Hepatocyte (in vitro differentiated cells): ENCODE data around the gene AGBL3.

Source experiments
- EZH2 ChIP-seq: fragments of 200-600 bp; sonication (generic); IDR thresholded peaks from 2 replicates; pipeline ENCODE4 v1.6.1; 2016; ENCODE audit warnings: antibody characterized with exemption, mild to moderate bottlenecking, borderline replicate concordance
- EZH2phosphoT487 ChIP-seq: fragments of 200-600 bp; sonication (generic); IDR thresholded peaks from one replicate; pipeline ENCODE4 v1.6.1; 2018; ENCODE audit warnings: antibody characterized with exemption, mild to moderate bottlenecking, low read depth, moderate library complexity; ENCODE audit not compliant: unreplicated experiment, severe bottlenecking
- TF ChIP-seq, protein P1 (sequence below): fragments of 200-600 bp; sonication (generic); IDR thresholded peaks from 2 replicates; pipeline ENCODE4 v1.5.1; 2016; ENCODE audit warnings: antibody characterized with exemption, mild to moderate bottlenecking; ENCODE audit not compliant: poor library complexity

DNA sequence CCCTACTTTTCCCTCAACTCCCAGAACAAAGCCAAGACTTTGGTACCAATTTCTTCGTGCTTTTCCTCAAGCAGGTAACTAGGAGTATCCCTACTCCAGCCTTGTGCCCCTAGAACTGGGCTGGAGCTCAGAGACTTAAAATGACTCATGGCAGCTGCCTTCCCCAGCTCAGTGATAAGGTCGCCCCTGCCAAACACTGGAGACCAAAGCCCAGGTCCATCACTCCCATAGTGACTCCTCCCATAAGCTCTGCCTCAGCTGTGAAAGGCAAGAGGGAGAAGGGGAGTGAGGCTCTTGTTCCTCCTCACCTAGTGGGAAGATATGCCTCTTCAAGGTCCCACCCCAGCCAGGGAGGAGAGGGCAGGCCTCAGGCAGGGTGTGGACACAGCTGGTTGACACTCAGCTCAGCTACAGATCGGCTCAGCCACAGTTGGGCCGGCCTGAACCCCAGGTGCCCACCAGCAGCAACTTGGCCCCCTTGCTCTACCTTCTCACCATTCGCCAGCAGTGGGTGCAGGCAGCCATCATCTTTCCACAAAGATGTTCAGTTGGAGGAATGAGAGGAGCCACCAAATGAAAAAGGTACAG lies 198.0 kb downstream of the AGBL3 start:
- TF ChIP-seq, protein P1, sequence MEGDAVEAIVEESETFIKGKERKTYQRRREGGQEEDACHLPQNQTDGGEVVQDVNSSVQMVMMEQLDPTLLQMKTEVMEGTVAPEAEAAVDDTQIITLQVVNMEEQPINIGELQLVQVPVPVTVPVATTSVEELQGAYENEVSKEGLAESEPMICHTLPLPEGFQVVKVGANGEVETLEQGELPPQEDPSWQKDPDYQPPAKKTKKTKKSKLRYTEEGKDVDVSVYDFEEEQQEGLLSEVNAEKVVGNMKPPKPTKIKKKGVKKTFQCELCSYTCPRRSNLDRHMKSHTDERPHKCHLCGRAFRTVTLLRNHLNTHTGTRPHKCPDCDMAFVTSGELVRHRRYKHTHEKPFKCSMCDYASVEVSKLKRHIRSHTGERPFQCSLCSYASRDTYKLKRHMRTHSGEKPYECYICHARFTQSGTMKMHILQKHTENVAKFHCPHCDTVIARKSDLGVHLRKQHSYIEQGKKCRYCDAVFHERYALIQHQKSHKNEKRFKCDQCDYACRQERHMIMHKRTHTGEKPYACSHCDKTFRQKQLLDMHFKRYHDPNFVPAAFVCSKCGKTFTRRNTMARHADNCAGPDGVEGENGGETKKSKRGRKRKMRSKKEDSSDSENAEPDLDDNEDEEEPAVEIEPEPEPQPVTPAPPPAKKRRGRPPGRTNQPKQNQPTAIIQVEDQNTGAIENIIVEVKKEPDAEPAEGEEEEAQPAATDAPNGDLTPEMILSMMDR = no peak
- TF ChIP-seq EZH2 (no peak), EZH2phosphoT487 (no peak)
